HG03457 (cell line): Measurements from ENCODE around the gene AQP3.
"Not testable (repeated sequence)": the region's sequence is repeated elsewhere in the genome, so short reads cannot be mapped to it uniquely, and the experiment has no call there.

Source experiments
- ATAC-seq: cut with Tn5 transposase; IDR thresholded peaks from one replicate; pipeline ENCODE4 v1.9.1; 2021; ENCODE audit warnings: moderate number of reproducible peaks; ENCODE audit not compliant: unreplicated experiment

Gene AQP3

DNA sequence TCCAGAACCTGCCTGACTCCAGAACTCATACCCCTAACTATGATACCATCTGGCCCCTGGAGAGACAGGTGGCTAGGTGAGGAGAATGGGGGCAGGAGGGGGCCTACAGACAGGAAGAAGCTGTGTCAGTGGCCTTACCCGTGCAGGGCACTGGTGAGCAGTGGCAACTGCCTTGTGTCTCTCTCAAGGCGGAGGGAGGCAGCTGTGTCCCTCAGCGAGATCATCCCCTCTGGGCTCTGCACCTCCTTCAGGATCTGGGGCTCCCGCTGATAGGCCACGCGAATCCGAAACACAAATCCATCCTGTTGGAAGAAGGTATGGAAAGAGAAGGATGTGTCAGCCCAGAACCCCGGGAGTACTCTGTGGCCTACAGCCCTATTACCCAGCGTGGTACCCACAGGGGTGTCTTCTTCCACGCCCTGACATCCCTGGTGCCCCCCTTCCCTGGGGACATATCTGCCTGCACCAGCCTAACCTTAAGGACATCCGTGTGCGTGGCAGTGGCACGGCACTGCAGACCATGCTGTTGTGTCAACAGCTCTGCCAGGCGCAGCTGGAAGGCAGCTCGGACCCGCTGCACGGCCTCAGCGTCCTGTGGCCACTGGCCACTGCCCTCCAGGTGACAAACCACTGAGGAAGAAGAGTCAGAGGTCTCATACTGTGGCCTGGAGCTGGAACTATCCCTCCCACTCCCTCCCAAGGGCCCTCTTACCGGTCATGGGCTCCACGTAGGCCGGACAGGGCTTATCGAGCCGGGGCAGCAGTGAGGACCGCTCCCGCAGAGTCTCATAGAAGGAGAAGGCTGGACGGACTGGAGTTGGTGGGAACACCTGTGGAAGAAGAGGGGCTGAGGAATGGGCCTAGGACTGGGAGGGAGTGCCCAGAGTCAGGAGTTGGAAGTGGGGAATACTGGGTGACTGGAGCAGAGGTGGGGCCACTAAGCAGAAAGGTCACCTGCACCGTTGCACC lies 18.5 kb upstream of the AQP3 start:
- no peak for ATAC-seq

DNA sequence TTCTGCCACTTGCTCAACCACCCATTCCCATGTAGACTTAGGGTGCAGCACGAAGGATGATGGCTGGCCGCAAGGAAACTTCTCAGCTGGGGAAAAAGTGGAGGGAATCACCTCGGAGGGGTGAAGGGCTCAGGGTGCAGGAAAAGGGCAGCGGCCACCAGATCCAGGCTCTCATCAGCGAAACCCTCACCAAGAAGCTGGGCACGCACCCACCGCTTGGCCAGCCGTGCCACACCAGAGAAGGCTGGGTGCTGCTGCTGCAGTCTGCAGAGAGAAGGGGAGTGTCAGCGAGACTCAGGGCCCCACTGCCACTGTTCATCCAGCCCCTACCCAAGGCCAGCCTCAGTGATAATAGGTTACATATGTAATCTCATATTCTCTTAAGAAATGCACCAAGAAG lies 17.7 kb upstream of the AQP3 start:
- ATAC-seq: no peak

DNA sequence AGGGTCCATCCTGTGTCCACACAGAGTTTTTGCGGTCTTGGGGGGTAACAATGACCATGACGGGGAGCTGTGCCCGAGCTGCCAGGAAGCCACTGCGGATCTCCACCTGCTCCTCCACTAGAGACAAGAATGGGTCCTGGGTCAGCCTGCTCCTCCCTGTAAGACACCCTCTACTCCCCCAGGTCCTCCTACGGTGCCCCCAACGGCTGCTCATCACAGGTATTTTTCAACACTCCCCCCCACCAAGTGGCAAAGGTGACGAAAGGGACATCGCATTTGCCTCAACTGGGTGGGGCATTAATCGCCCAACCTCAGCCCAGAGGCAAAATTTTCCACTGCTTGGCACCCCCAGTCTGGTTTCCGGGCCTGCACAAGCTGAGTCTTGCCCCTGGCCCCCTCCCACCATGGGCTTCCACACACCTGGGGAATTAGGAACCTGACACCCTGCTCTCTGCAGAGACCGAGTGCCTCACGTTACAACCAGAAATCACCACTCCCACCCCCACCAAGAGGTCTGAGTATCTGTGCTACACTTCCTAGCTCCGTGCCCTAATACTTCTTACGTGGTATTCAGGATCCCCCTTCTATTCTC lies 16.7 kb upstream of the AQP3 start:
- ATAC-seq: no peak

DNA sequence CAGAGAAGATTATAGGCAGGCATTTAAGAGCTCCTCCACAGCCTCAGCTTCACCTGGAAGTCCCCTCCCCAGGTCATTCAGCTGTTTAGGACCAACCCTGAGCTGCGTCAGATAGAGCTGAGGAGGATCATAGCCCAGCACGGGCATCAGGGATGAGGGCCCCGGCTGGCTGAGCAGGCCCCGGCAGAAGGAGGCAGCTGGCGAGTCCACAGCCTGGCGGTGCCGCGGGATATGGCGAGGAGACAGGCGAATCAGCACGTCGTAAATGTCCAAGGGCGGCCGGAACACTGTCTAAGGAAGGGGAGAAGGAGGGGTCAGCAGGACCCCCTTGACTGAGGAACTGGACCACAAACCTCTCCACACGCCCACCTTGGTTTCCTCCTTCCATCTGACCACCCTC lies 15.8 kb upstream of the AQP3 start:
- ATAC-seq: no peak

DNA sequence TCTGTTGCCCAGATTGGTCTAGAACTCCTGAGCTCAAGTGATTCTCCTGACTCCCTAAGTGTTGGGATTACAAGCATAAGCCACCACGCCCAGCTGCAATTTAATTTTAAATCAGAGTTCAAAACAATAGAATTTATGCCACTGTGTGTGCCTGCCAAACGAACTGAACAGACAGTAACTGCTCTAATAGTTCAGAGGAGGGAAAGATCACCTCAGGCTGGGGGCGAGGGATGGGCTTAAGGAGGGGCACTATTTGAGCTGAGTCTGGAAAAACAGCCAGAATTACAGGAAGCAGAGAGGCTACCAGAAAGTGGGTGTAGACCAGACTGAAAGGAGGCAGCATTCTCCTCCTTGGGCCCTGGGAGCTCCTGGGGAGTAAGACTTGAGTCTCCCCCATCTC lies 14.1 kb upstream of the AQP3 start:
- no peak for ATAC-seq

DNA sequence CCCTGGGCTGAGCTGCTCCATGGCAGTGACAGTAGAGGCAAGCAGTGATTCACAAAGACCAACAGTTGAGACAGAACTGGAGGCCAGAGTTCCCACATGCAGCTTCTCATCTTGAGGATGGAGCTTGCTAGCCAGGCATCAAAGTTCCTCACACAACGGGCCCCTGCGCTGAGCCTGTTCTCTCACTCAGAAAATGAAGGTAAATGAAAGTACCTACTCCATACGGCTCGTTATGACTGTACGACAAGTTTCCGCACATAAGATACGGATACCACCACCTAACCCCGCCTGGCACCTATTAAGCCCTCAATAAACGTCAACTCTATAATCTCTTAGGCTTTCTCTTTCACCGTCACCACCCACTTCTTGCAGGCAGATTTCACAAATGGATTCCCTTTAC lies 13.5 kb upstream of the AQP3 start:
- no peak for ATAC-seq

DNA sequence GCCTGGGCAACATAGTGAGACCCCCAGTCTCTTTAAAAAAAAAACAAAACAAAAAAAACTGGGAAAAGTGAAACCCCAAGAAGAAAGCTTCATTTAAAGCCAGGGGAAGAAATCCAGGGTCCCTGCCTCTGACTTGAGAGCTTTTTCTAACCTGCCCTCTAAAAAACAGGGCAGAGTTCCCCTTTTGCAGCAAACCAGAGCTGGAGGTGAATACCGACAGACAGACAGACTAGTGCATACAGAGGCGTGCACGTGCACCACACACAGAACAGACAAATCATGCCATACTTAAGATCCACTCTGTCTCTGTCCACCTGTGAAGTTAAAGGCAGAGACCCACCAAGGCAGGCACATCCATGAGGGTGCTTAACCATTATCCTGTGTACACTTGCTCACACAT lies 11.7 kb upstream of the AQP3 start:
- ATAC-seq: no peak

DNA sequence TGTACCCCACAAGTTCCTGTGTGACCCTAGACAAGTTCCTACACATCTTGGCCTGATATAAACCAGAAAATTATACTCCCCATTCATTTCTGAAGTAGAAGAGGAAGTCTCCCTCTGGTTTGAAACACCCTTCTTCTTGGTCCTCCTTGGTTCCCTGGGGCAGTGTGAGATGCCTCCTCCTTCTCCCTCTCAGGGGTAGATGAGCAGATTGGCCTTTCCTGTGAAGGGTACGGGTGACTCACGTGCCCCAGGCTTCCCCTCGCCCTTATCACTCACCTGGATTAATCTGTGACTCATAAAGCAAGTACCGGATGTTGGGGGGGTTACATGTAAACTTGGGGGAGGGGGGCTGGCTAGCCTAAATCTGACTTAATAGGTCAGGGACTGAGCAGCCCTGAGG lies 11.1 kb upstream of the AQP3 start:
- no peak for ATAC-seq

DNA sequence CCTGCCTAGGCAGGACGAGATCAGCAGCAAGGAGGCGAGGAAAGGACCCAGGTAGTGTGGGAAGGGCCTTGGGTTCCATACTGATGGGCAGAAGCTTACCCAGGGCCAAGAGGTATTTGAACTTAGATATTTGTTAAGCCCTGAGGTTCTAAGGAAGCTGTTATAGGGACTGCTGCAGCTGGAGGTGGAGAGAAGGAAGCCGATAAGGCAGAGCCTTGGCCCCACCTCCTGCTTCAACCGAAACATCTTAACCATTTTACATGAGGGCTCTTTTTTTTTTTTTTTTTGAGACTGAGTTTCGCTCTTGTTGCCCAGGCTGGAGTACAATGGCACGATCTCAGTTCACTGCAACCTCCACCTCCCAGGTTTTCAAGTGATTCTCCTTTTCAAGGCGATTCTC lies 8.6 kb upstream of the AQP3 start:
- ATAC-seq: no peak

DNA sequence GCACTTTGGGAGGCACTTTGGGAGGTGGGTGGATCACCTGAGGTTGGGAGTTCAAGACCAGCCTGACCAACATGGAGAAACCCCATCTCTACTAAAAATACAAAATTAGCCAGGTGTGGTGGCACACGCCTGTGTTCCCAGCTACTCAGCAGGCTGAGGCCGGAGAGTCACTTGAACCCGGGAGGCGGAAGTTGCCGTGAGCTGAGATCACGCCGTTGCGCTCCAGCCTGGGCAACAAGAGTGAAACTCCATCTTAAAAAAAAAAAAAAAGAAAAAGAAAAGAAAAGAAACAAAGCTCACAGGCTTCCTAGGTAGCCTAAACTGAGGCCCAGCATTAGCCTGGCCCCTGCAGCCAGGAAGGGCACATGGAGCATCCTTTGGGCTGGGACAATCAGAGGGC lies 8.1 kb upstream of the AQP3 start:
- not testable (repeated sequence) for ATAC-seq

DNA sequence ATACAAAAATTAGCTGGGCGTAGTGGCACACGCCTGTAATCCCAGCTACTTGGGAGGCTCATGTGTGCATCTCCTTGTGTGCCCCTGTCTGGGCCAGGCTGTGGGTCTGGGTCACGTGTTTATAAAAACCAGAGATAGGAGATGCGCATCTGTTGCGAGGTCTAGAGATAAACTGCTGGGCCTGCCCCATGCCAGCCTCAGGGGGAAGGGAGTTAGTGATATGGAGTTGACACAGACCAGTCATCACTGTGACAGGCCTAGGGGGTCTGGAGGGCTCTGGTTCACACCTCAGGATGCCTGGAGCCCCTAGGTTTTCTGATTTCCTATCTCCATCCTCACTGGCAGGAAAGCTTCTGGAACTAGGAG lies 7.3 kb upstream of the AQP3 start:
- not testable (repeated sequence) for ATAC-seq

DNA sequence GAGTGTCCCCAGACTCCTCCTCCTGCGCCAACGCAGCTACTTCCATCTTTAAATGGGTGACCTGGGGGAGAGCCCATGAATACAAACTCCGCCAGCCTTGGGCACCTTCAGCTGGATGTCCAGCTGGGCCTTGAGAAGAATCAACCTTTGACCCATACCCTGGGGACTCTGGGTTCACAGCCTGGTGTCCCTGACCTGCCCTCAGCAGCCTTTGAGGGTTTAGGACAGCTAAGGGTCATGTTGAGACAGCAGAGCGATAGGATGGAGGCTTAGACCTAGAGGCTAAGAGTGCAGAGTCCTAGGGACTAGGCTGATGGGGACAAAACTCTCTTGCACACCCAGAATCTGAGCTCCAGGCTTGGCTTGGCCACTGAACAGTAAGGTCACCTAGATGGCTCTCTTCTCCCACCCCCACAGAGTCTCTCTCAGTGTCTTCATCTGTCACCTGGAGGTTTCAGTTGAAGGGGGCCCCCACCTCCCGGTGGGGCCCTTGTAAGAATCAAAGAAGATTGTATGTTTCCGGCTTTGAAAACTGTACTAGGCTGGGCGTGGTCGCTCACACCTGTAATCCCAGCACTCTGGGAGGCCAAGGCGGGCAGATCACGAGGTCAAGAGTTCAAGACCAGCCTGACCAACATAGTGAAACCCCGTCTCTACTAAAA lies 6.7 kb upstream of the AQP3 start:
- no peak for ATAC-seq

DNA sequence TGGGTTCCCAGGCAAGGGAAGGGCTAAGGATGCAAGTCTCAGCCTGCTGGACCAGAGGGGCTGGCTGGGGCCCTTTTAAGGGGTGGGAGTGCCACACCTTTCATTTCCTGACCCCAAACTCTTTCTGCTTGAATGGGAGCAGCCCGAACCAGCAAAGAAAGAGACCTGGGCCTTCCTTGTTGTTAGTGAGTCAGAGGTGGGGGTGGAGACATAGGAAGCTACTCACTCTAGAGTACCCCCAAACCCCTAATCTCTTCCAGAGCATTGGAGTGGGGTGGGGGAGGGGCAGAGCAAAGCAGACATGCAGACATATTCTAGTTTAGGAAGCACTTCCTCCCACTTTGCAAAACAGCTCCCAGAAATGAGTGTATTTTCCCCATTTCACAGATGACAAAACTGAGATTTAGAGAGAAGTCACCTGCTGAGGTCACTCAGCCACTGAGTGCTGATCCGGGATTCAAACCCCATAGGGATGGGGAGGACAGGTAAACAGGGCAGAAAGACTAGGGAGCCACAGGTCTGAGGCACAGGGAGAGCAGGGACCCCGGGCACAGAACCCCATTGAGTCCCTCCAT lies 6.0 kb upstream of the AQP3 start:
- no peak for ATAC-seq

DNA sequence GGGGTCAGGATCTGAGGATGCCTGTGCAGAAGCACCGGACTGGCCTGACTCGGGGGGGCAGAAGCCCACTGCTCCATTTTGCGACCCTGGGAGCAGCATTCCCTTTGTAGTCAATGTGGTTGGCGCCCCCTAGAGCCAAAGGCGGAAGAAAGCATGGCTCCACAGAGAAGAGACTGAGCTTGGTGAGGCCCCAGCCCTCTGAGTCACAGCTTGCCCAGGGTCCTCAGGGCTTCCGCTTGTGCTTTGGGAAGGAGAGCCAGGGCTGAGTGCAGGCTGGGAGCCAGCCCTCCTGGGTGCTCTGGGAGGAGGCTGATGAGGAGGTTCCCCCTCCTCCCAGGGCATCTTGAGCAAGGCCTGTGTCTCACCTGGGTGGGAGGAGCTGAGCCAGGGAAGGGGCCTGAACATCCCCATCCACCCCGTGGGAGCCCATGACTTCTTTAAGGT lies 5.5 kb upstream of the AQP3 start:
- ATAC-seq: no peak

DNA sequence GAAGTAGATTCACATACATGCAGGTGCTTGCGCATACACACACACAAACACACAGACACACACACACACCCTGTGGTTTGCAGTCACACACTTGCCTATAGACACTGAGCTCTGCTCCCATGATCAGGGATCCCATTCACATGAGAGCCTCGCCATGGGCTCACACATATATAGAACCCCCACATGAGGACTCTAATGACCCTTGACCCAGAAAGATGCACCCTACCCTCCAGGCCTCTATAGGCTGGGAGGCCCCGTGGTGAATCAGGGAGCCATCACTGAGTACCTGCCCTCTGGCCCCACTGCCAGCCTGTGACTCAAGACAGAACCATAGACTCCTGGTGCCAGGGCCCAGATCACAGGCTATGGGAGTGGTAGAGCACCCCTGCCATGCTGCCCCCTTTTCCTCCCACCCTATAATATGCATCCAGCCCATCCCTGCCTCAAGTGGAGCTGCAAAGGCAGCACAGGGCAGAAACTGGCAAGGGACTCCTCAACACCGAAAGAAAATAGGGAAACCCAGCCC lies 3.3 kb upstream of the AQP3 start:
- no peak for ATAC-seq

DNA sequence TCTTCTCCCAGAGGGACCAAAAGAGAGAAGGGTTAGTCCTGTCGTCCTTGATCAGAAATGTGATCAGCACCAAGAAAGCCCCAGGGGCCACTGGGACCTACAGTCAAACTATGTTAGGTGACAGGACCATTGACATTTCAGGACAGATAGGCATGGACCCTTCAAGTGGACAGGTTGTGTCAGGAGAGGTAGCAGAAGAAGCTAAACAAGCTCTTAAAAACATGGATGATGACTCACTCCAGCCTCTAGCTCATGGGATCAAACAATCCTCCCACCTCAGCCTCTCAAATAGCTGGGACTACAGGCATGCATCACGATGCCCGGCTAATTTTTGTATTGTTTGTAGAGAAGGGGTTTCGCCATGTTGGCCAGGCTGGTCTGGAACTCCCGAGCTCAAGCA lies 2.3 kb upstream of the AQP3 start:
- ATAC-seq: no peak

DNA sequence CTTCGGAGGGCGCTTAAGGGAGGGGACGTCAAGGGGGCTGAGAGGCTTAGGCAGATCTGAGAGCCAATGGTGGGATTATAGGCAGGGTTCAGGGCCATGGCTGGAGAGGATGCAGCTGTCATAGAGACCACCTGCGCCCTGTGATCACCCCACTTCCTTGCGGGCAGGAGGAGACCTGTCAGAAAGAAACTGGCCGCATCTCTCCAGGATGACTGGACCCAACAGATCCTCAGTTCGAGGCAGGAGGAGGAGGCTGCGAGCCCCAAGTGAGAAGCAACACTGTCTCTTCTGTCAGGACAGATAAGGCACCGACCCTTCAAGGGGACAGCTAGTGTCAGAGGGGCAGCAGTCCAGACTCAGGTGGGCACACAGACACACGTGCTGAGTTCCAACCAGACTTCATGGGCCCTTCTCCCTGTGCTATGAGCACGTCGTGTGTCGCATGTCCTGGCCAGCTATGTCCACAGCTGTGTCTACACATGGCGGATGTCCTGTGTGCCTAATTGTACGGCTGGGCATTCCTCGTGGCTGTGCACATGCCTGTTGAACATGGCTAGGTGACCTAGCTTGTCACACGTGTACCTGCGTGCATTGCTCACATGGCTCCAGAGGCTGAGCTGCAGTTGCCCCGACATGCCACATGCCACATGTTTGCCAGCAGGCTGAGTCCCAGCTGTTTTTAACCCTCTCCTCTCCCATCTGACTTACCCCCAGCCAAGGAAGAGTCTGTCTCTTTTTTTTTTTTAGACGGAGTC lies 583 bp upstream of the AQP3 start:
- ATAC-seq: no peak

DNA sequence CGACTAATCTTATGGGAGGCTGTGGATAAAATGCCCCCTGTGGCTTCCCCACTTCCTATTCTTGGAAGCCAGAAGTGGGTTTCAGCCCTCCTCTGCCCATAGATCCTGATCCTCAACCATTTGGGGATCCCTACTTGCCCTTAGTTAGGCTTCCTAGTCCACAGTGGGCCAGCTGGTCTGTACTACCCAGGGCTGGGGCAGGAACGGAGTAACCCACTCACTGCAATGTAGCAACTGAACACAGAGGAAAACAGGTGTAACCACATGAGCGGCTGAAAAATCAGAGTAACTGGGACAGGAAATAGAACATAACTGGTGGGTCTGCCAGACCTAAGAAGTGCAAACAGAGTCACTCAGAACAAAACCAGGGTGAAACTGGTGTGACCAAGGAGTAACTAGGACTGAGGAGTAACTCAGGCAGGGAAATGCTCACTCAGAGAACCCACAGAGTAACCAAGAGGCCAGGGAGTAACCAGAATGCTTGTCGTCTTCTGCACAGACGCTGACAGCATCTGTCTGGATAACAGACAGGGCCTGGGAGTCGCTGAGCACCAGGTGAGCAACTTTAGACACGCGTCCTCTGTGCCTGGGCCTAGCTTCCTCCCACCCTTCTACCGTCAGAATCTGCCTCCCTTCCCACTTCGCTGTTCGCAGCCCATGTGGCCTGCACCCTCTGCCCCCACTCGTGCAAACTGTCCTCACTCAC lies 1.0 kb downstream of the AQP3 start:
- ATAC-seq: peak; percentile 85

DNA sequence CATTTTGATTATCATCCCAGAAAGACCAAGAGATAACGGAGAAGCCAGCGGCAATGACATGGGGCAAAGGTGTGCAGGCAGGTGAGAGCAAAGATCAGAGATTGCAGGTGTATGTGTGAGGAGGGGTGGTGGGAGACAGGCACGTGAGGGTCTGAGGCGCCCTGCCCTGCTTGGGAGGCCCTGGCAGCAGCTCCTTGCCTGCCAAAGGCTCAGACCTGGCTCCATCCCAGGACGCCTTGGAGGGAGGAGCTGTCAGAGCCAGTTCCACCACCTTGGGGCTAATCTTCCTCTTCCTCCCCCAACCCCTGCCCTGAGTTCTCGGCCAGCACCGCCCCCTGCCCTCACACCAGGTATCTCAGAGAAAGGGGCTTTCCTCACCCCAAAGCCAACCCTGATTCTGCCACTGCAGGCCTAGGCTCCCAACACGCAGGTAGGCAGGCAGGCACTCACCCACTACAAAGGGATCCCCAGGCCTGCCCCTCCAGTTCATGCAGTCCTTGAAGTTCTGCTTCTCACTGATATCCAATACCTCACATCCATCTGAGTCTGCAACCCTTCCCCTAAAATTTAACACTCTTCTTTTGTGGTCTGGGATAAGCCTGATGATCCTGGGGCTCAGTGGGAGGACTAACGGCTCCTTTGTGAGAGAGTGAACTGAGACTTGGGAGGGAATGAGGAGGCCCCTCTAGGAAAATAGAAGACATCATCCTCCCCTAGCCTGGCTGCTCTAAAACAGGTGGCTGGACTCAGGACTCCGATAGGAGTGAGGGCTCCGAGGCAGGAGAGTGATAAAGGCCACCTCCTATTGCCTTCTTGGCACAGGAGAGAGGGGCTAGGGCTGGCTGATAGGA lies 1.8 kb downstream of the AQP3 start:
- no peak for ATAC-seq
